ENCODE data around the gene MIOS. TPM values are rescaled to one million over a fixed set of nuclear protein-coding genes. Genes with fewer than 3 reads are reported as not detected.

The MIOS gene
- 10 to 100 TPM; 18.9 to 26.0 (median 23.3) TPM for total RNA-seq
- 9.4 TPM for polyA plus RNA-seq
- long read RNA-seq, donor 1, transcript MIOS-202 (12 exons, 3,095 nt), result major isoform, 13 of 94 reads
- long read RNA-seq, donor 1, transcript MIOS-201 (13 exons, 3,453 nt), result minor isoform, 8 of 94 reads
- long read RNA-seq, donor 1, partial matches to known transcripts, result 26 of 94 reads
- long read RNA-seq, donor 1, other reads (novel, unspliced or antisense), result 42 of 94 reads
- long read RNA-seq, donor 2, partial matches to known transcripts, result 7 of 26 reads
- long read RNA-seq, donor 2, other reads (novel, unspliced or antisense), result 17 of 26 reads
- long read RNA-seq, donor 3, transcript MIOS-201 (13 exons, 3,453 nt), result minor isoform, 6 of 89 reads
- long read RNA-seq, donor 3, transcript MIOS-202 (12 exons, 3,095 nt), result major isoform, 39 of 89 reads
- long read RNA-seq, donor 3, partial matches to known transcripts, result 16 of 89 reads
- long read RNA-seq, donor 3, other reads (novel, unspliced or antisense), result 28 of 89 reads
- long read RNA-seq, donor 4, transcript MIOS-202 (12 exons, 3,095 nt), result major isoform, 6 of 31 reads
- long read RNA-seq, donor 4, partial matches to known transcripts, result 9 of 31 reads
- long read RNA-seq, donor 4, other reads (novel, unspliced or antisense), result 13 of 31 reads

DNA sequence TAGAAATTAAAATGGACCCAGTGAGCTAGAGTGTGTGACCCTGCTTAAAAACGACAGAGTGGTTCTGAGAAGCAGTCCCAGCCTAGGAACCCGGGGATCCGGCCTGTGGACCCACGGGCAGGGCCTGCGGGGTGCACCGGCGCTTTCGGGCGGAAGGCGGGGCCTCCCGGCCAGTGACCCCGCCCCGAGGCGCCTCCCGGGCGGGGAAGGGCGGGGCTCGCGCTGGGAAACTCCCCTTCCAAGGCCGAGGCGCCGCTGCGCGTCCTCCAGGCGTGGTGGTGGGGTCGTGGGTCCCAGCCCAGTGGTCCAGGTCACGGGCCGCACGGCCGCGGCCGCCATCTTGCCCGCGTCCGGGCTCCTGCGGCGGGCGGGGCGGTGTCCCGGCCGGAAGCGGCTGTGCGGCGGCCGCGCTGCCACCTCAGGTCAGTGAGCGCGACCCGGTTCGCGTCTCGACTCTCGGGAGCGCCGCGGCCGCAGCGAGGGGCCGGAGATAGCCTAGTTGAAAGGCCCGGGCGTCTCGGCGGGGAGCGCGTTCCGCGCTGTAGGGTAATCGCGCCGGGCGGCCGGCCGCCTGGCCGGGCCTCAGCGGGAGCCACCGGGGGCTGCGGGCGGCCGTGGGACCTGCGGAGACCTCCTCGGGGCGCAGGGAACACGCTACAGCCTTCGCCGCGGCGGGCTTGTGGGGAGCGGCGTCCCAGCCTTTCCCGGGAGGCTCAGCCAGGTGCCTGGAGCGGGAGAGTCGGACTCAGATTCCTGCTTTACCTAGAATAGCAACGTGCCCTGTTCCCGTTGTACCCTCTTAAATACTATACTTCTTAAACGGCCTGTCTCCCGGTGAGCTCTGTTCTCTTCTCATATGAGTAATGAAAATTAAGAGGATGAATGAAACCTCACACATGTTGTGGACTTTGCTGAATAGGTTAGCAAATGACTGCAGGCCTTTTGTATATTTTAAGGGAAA, at the start of gene MIOS:
Gene MIOS (plus strand): TSS at position 234 of the 961 bp plus-strand sequence. CDS start 5,592 bp downstream, outside the sequence.
- peak within 1 kb of the TSS; percentile 71 for H3K4me3 ChIP-seq (ENCODE audit: low read length)
- under 1% methylated on average over 96 of the region's 96 CpGs for WGBS
- DNase-seq (peak; percentile 91 to 96 (median 94)), ATAC-seq (peak; percentile 98)
- no peaks in the 10 kb centered on the region for H3K27me3 ChIP-seq (ENCODE audit: control insufficient read depth, insufficient read depth)
- peak within 1 kb of the TSS; percentile 72 for H3K27ac ChIP-seq (ENCODE audit: low read length)
- H3K4me1 ChIP-seq (ENCODE audit: control insufficient read depth, insufficient read depth, low read length), result peaks cover 2% of the 10 kb centered on the region
- intact Hi-C loops (cut with DNase I), result no loop called here
- H3K9me3 ChIP-seq (ENCODE audit: control insufficient read depth, low read length), result no peaks in the 10 kb centered on the region

DNA sequence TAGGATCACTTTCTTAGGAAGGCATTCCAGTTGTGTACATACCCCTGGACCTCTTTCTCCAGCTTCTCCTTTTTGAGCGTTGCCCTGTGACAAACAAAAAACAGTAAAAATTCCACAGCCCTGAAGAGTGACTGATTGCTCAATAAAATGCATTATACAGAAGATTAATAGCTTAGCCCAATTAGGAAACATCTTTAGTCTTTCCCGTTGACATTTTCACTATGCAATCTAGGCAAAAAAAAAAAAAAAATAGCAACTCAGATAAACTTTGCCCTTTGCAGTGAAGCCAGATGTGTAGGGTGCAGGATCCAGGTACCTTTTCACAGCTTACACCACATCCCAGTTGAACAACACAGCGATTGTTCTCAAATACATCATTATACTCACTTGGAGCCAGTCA, 48.9 kb upstream of the MIOS start:
- ATAC-seq (peak; percentile 83 to 94), DNase-seq (peak in 1 of 3 donors; percentile 47)
- intact Hi-C loops (cut with DNase I), result no loop called here
- Histone ChIP-seq H3K27me3 (ENCODE audit: control insufficient read depth, insufficient read depth) (no peaks in the 10 kb centered on the region), H3K4me3 (ENCODE audit: low read length) (no peak overlapping the region), H3K27ac (ENCODE audit: low read length) (no peak overlapping the region), H3K9me3 (ENCODE audit: control insufficient read depth, low read length) (no peaks in the 10 kb centered on the region), H3K4me1 (ENCODE audit: control insufficient read depth, insufficient read depth, low read length) (no peaks in the 10 kb centered on the region)
- WGBS, result 37% methylated on average over 3 of the region's 3 CpGs

DNA sequence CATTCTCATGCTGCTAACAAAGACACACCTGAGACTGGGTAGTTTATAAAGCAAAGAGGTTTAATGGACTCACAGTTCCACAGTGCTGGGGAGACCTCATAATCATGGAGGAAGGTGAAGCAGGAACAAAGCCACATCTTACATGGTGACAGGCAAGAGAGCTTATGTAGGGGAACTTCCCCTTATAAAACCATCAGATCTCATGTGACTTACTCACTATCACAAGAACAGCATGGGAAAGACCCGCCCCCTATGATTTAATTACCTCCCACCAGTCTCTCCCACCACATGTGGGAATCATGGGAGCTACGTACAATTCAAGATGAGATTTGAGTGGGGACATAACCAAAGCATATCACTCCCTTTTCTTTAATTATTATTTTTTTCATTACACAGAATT, 47.6 kb upstream of the MIOS start:
- no peak for ATAC-seq

DNA sequence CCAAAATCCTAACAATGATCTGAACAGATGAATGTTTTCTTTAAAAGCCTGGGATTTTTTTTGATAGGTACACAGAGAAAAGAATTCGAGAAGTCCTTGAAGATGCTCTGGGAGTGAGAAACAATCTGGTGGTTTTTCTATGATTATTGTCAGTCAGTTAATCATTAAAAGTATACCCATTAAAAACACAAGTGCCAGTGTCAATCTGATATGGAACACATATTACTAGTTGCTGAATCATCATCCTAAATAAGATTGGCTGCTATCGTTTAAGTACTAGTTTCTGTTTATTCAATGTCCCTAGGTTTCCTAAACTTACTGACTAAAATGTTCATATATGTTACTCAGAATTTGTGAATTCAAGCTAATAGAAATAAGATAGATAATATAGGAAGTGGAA, 47.2 kb upstream of the MIOS start:
- Histone ChIP-seq H3K4me3 (ENCODE audit: low read length) (no peak overlapping the region), H3K9me3 (ENCODE audit: control insufficient read depth, low read length) (no peaks in the 10 kb centered on the region), H3K4me1 (ENCODE audit: control insufficient read depth, insufficient read depth, low read length) (no peaks in the 10 kb centered on the region), H3K27ac (ENCODE audit: low read length) (no peak overlapping the region), H3K27me3 (ENCODE audit: control insufficient read depth, insufficient read depth) (no peaks in the 10 kb centered on the region)
- no peak for ATAC-seq
- WGBS, result 67% methylated on average over 2 of the region's 2 CpGs
- DNase-seq, result no peak
- intact Hi-C loops (cut with DNase I), result no loop called here

More for the DNA sequence above, 47.6 kb upstream of the MIOS start:
- H3K27me3 ChIP-seq (ENCODE audit: control insufficient read depth, insufficient read depth), result no peaks in the 10 kb centered on the region
- 78% methylated on average over 2 of the region's 2 CpGs for WGBS
- DNase-seq, result no peak
- H3K27ac ChIP-seq (ENCODE audit: low read length), result no peak overlapping the region
- H3K9me3 ChIP-seq (ENCODE audit: control insufficient read depth, low read length), result no peaks in the 10 kb centered on the region
- no peaks in the 10 kb centered on the region for H3K4me1 ChIP-seq (ENCODE audit: control insufficient read depth, insufficient read depth, low read length)
- H3K4me3 ChIP-seq (ENCODE audit: low read length), result no peak overlapping the region
- intact Hi-C loops (cut with DNase I), result no loop called here

DNA sequence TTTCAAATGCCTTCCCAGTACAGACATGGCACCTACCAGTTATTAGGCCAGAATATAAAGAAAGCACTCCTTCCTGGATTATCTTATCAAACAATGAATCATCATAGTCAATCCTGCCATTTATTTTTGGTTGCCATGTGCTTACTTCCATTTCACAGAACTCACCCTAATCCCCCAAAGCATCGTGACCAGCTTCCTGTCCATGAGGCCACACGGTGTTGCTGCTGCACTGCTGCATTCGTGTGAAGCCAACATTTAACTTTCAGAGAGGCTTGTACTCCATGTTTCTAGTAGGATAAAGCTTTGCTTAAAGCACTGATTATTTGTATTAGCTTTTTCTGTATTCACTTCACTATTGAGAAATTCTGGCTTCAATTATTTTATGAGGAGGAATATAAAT, 45.4 kb upstream of the MIOS start:
- Histone ChIP-seq H3K27ac (ENCODE audit: low read length) (no peak overlapping the region), H3K27me3 (ENCODE audit: control insufficient read depth, insufficient read depth) (no peaks in the 10 kb centered on the region), H3K4me3 (ENCODE audit: low read length) (no peak overlapping the region), H3K9me3 (ENCODE audit: control insufficient read depth, low read length) (no peaks in the 10 kb centered on the region), H3K4me1 (ENCODE audit: control insufficient read depth, insufficient read depth, low read length) (no peaks in the 10 kb centered on the region)
- DNase-seq (no peak), ATAC-seq (no peak)
- intact Hi-C loops (cut with DNase I), result no loop called here
- 39% methylated on average over 3 of the region's 3 CpGs for WGBS

DNA sequence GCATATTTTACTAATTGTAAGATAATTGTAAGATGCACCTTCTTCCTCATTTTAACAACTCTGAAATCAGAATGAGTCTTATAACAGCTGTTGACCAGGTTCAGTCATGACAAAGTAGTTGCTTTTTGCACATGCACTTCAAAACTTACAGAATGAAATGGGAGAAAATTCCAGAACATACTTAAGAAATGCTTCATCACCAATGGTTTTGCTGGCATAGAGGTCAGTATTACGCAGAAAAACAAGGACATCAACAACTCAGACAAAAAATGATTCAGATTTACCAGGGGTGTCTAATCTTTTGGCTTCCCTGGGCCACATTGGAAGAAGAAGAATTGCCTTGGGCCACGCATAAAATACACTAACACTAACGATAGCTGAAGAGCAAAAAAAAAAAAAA, 44.3 kb upstream of the MIOS start:
- no peaks in the 10 kb centered on the region for H3K9me3 ChIP-seq (ENCODE audit: control insufficient read depth, low read length)
- 70% methylated on average over 3 of the region's 3 CpGs for WGBS

DNA sequence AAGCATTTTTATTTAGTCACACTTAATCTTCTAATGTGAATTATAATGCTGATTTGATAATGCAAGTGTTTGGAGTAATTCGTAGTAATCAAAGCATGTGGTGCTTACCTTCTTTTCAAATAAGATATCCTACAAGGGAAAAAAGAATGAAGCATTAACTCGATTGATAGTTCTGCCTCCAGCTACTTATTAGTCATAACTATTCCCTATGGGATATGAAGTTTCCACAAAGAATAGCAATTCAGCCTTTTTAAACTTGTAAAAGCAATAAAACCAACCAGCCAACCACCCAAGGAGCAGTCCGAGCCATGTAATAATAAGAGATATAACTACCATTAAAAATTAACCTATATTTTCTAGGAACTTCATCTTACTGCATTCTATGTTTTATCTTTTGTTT, 42.6 kb upstream of the MIOS start:
- Histone ChIP-seq H3K27ac (ENCODE audit: low read length) (no peak overlapping the region), H3K4me3 (ENCODE audit: low read length) (no peak overlapping the region), H3K9me3 (ENCODE audit: control insufficient read depth, low read length) (no peaks in the 10 kb centered on the region), H3K4me1 (ENCODE audit: control insufficient read depth, insufficient read depth, low read length) (no peaks in the 10 kb centered on the region), H3K27me3 (ENCODE audit: control insufficient read depth, insufficient read depth) (no peaks in the 10 kb centered on the region)
- intact Hi-C loops (cut with DNase I), result no loop called here
- DNase-seq, result no peak
- 66% methylated on average over 3 of the region's 3 CpGs for WGBS
- ATAC-seq, result no peak

More for the DNA sequence above, 44.3 kb upstream of the MIOS start:
- intact Hi-C loops (cut with DNase I), result no loop called here
- DNase-seq (no peak), ATAC-seq (no peak)
- no peaks in the 10 kb centered on the region for H3K4me1 ChIP-seq (ENCODE audit: control insufficient read depth, insufficient read depth, low read length)
- no peak overlapping the region for H3K4me3 ChIP-seq (ENCODE audit: low read length)
- H3K27ac ChIP-seq (ENCODE audit: low read length), result no peak overlapping the region
- H3K27me3 ChIP-seq (ENCODE audit: control insufficient read depth, insufficient read depth), result no peaks in the 10 kb centered on the region

DNA sequence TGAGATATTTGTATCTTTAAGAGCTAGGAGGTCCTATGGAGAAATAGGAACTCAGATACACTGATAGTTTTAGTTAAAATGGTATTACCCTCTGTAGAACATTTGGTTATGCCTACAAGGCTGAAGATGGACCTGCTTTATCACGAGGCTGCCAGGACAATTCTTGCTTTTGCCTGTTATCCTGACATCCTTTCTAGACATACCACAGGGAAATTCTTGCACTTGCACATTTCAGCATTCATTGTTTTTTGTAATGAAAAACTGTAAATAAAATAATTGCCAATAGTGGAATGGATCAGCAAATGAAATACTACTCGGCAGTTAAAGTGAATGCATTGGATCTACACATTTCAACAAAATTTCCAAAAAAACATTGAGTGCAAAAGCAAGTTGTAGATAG, 40.7 kb upstream of the MIOS start:
- no peak for ATAC-seq
- no peaks in the 10 kb centered on the region for H3K4me1 ChIP-seq (ENCODE audit: control insufficient read depth, insufficient read depth, low read length)
- 93% methylated on average over 2 of the region's 2 CpGs for WGBS
- no peaks in the 10 kb centered on the region for H3K9me3 ChIP-seq (ENCODE audit: control insufficient read depth, low read length)
- no peaks in the 10 kb centered on the region for H3K27me3 ChIP-seq (ENCODE audit: control insufficient read depth, insufficient read depth)
- H3K4me3 ChIP-seq (ENCODE audit: low read length), result no peak overlapping the region
- intact Hi-C loops (cut with DNase I), result no loop called here
- DNase-seq, result no peak
- H3K27ac ChIP-seq (ENCODE audit: low read length), result no peak overlapping the region

DNA sequence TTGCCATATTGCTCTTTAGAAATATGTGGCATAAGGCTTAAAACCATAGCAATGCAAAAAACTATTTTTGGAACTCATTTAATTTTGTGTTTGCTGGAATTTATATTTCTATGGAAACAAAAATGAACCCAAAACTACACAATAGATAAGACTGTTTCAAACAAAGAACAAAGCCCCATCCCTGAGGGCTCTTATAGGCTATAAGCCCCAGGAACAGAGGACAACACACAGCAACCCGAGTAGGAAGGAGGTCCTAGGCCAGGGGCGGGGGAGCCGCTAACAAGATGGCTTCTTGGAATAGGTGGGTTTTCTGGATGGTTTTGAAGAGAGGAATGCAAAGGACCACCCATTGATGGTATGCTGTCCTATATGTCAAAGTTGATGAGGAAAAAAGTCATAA, 39.6 kb upstream of the MIOS start:
- Histone ChIP-seq H3K27ac (ENCODE audit: low read length) (no peak overlapping the region), H3K27me3 (ENCODE audit: control insufficient read depth, insufficient read depth) (no peaks in the 10 kb centered on the region), H3K4me3 (ENCODE audit: low read length) (no peak overlapping the region), H3K4me1 (ENCODE audit: control insufficient read depth, insufficient read depth, low read length) (no peaks in the 10 kb centered on the region), H3K9me3 (ENCODE audit: control insufficient read depth, low read length) (no peaks in the 10 kb centered on the region)
- WGBS, result 80% methylated on average over 3 of the region's 3 CpGs
- ATAC-seq, result no peak
- DNase-seq, result no peak
- intact Hi-C loops (cut with DNase I), result no loop called here

DNA sequence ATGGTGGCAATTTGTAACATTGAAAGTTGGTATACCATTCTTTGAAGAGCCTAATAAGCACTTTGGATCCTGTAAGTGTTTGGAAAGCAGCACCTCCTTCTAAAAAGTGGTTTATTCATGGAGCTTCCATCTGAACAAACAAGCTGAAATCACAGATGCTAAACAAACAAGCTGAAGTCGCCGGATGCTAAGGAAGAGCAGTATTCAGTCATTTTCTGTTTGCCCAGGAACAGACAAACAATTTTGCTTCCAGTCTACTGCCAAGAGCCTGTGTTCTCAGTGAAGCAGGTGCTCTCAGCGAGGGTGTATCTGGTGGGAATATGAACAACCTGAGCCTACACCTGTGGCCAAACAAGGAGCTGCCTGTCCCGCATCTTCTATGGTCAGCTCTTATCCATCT, 37.4 kb upstream of the MIOS start:
- ATAC-seq (no peak), DNase-seq (no peak)
- H3K4me3 ChIP-seq (ENCODE audit: low read length), result no peak overlapping the region
- intact Hi-C loops (cut with DNase I), result no loop called here
- no peak overlapping the region for H3K27ac ChIP-seq (ENCODE audit: low read length)
- H3K4me1 ChIP-seq (ENCODE audit: control insufficient read depth, insufficient read depth, low read length), result no peaks in the 10 kb centered on the region
- WGBS, result 91% methylated on average over 4 of the region's 4 CpGs
- no peaks in the 10 kb centered on the region for H3K9me3 ChIP-seq (ENCODE audit: control insufficient read depth, low read length)
- H3K27me3 ChIP-seq (ENCODE audit: control insufficient read depth, insufficient read depth), result no peaks in the 10 kb centered on the region
